CD1c-positive myeloid dendritic cell (primary cell): ENCODE results near the gene LRRC4C.
"Not testable (repeated sequence)": the region's sequence is repeated elsewhere in the genome, so short reads cannot be mapped to it uniquely, and the experiment has no call there.

ENCODE experiments used
- DNase-seq: peaks from one replicate; pipeline ENCODE4 v3.0.0-alpha.2; 2016; ENCODE audit errors: extremely low spot score

Gene LRRC4C

GRCh38 chr11:40713083-40713482 lies 746.4 kb downstream of the LRRC4C start:
- no peak for DNase-seq

GRCh38 chr11:40701027-40701426 lies 758.4 kb downstream of the LRRC4C start:
- no peak for DNase-seq

- no peak for DNase-seq
These were observed 769.6 kb downstream of the LRRC4C start for GRCh38 chr11:40689823-40690222.

- DNase-seq = no peak
These were observed 771.1 kb downstream of the LRRC4C start for GRCh38 chr11:40688369-40688768.

GRCh38 chr11:40686765-40687164 lies 772.7 kb downstream of the LRRC4C start:
- no peak for DNase-seq

- DNase-seq = no peak
These were observed 776.4 kb downstream of the LRRC4C start for GRCh38 chr11:40683010-40683409.

GRCh38 chr11:40679276-40679675 lies 780.2 kb downstream of the LRRC4C start:
- no peak for DNase-seq

GRCh38 chr11:40647295-40647694 lies 812.2 kb downstream of the LRRC4C start:
- DNase-seq = no peak

- DNase-seq = no peak
These were observed 817.2 kb downstream of the LRRC4C start for GRCh38 chr11:40642284-40642683.

- no peak for DNase-seq
These were observed 839.8 kb downstream of the LRRC4C start for GRCh38 chr11:40619654-40620053.

GRCh38 chr11:40606800-40607199 lies 852.7 kb downstream of the LRRC4C start:
- DNase-seq = no peak

- no peak for DNase-seq
These were observed 856.4 kb downstream of the LRRC4C start for GRCh38 chr11:40602866-40603552.

GRCh38 chr11:40597546-40598113 lies 861.8 kb downstream of the LRRC4C start:
- no peak for DNase-seq

GRCh38 chr11:40573254-40573891 lies 886.1 kb downstream of the LRRC4C start:
- DNase-seq = no peak

GRCh38 chr11:40569947-40570531 lies 889.4 kb downstream of the LRRC4C start:
- DNase-seq = no peak

- no peak for DNase-seq
These were observed 892.1 kb downstream of the LRRC4C start for GRCh38 chr11:40567392-40567791.

- DNase-seq = no peak
These were observed 915.3 kb downstream of the LRRC4C start for GRCh38 chr11:40544162-40544561.

GRCh38 chr11:40542821-40543220 lies 916.6 kb downstream of the LRRC4C start:
- no peak for DNase-seq

GRCh38 chr11:40537734-40538133 lies 921.7 kb downstream of the LRRC4C start:
- DNase-seq = no peak

- not testable (repeated sequence) for DNase-seq
These were observed 937.4 kb downstream of the LRRC4C start for GRCh38 chr11:40522080-40522479.

GRCh38 chr11:40517122-40517521 lies 942.3 kb downstream of the LRRC4C start:
- DNase-seq = no peak

GRCh38 chr11:40514124-40514523 lies 945.3 kb downstream of the LRRC4C start:
- no peak for DNase-seq

GRCh38 chr11:40513281-40513680 lies 946.2 kb downstream of the LRRC4C start:
- DNase-seq = no peak
